HEK293T (cell line): ENCODE measurements around the gene INO80E.

ENCODE experiments used
- ARNT ChIP-seq: fragments of 450-650 bp; IDR thresholded peaks from 2 replicates; pipeline ENCODE4 v1.6.1; 2017; ENCODE audit warnings: mild to moderate bottlenecking
- BHLHE40 ChIP-seq: fragments of 450-650 bp; IDR thresholded peaks from 2 replicates; pipeline ENCODE4 v1.6.1; 2016; ENCODE audit warnings: mild to moderate bottlenecking, moderate library complexity, borderline replicate concordance
- FOXK2 ChIP-seq: fragments of 450-650 bp; IDR thresholded peaks from 2 replicates; pipeline ENCODE4 v1.6.1; 2016; ENCODE audit warnings: mild to moderate bottlenecking
- FOXM1 ChIP-seq: fragments of 450-650 bp; IDR thresholded peaks from 2 replicates; pipeline ENCODE4 v1.6.1; 2017; ENCODE audit warnings: mild to moderate bottlenecking, borderline replicate concordance
- HDGF ChIP-seq: fragments of 450-650 bp; IDR thresholded peaks from 2 replicates; pipeline ENCODE4 v1.6.1; 2017; ENCODE audit warnings: antibody characterized with exemption, borderline replicate concordance
- LEF1 ChIP-seq: fragments of 450-650 bp; IDR thresholded peaks from 2 replicates; pipeline ENCODE4 v1.6.1; 2017; ENCODE audit warnings: mild to moderate bottlenecking, borderline replicate concordance
- NFRKB ChIP-seq: fragments of 450-650 bp; IDR thresholded peaks from 2 replicates; pipeline ENCODE4 v1.6.1; 2016; ENCODE audit warnings: mild to moderate bottlenecking, moderate library complexity
- PKNOX1 ChIP-seq: fragments of 450-650 bp; IDR thresholded peaks from 2 replicates; pipeline ENCODE4 v1.6.1; 2016
- SP1 ChIP-seq: fragments of 450-650 bp; IDR thresholded peaks from 2 replicates; pipeline ENCODE4 v1.6.1; 2017
- SUZ12 ChIP-seq: fragments of 450-650 bp; IDR thresholded peaks from 2 replicates; pipeline ENCODE4 v1.6.1; 2016; ENCODE audit warnings: mild to moderate bottlenecking
- TARDBP ChIP-seq: fragments of 450-650 bp; IDR thresholded peaks from 2 replicates; pipeline ENCODE4 v1.6.1; 2016

GRCh38 chr16:30046588-30046987 lies 50.5 kb downstream of the INO80E start:
- TF ChIP-seq BHLHE40 (no peak), SUZ12 (no peak), TARDBP (no peak), NFRKB (no peak), FOXK2 (no peak), LEF1 (no peak), SP1 (no peak), FOXM1 (no peak), HDGF (no peak), PKNOX1 (no peak), ARNT (no peak)
